Hematopoietic multipotent progenitor cell (in vitro differentiated cells): ENCODE measurements around the gene RACK1. TPM values are rescaled to one million over a fixed set of nuclear protein-coding genes. Genes with fewer than 3 reads are reported as not detected.

Source experiments
- small RNA-seq: library from RNA; depleted of rRNA; stranded (forward); fragments of <200 nt; gene quantifications from one replicate; pipeline ENCODE3, GENCODE V24; 2012
- total RNA-seq: library from RNA; depleted of rRNA; stranded (reverse); fragments of >200 nt; gene quantifications from one replicate; pipeline ENCODE4 v1.2.3, GENCODE V29; 2012

The RACK1 gene
- total RNA-seq, 1 donor: 17,192 TPM

Small RNA genes within 50 kb of the gene (small RNA-seq; reads per million reads assigned to genes)
- not detected for gene MIR4638
- not detected for gene SNORD95
- gene SNORD96A: not detected

Other genes starting within 250 kb of the RACK1 start
- gene BTNL9, start 203.6 kb downstream of the RACK1 start, total RNA-seq: under 0.01 TPM
- not detected for gene OR2V1, start 112.7 kb downstream of the RACK1 start, total RNA-seq
- under 0.01 TPM for gene OR2V2, start 96.3 kb downstream of the RACK1 start, total RNA-seq
- 0.27 TPM for gene TRIM7, start 38.7 kb downstream of the RACK1 start, total RNA-seq
- 17.0 TPM for gene TRIM41, start 20.6 kb downstream of the RACK1 start, total RNA-seq
- 16.2 TPM for gene TRIM52, start 17.2 kb upstream of the RACK1 start, total RNA-seq
- gene OR4F3, start 123.4 kb upstream of the RACK1 start, total RNA-seq: under 0.01 TPM